K562 (cell line): ENCODE measurements around the gene IL20. TPM values are rescaled to one million over a fixed set of nuclear protein-coding genes. Genes with fewer than 3 reads are reported as not detected.

Source experiments
- ATAC-seq: fragments of 200-7000 bp; cut with Tn5 transposase; 3 replicates; pipeline ENCODE4 v1.9.1; 2020; ENCODE audit warnings: moderate library complexity
- BruUV-seq: library from RNA; stranded (reverse); fragments of 400-500 nt; replicated peaks from 2 replicates; lab custom pipeline; 2021; lab: Mats Ljungman, UMichigan
- CTCF ChIA-PET: fragments of 300-600 bp; formaldehyde crosslinking; extraction: SDS; loops from one replicate; lab custom pipeline; 2021; ENCODE audit warnings: low intra/inter-chr PET ratio; lab: Yijun Ruan, JAX
- POLR2A ChIA-PET: fragments of 300-600, 350-650 bp; sonication (Branson Sonifier 250); formaldehyde crosslinking; extraction: SDS; loops from one replicate; lab custom pipeline; 2021; ENCODE audit warnings: antibody characterized with exemption, inconsistent platforms; lab: Yijun Ruan, JAX
- DNase-seq, 4 experiments: peaks; one replicate each; pipeline versions ENCODE4 v3.0.0 to v3.0.0-alpha.2; 2011 to 2018; ENCODE audit warnings: low spot score in 3 of 4, mixed read lengths in 3 of 4; ENCODE audit errors: extremely low read depth in 1 of 4
- FAIRE-seq: peaks from 2 replicates; lab custom pipeline; 2011; peaks lifted over from hg19 to GRCh38; lab: Jason Lieb, UNC
- H2AFZ ChIP-seq: 2 replicates; pipeline ENCODE4 v1.6.0; 2011; ENCODE audit warnings: low read depth, low read length, control low read depth, inconsistent platforms
- H3K27ac ChIP-seq: fragments of 200-600 bp; 3 replicates; pipeline ENCODE4 v1.8.0; 2011; ENCODE audit warnings: low read depth, mild to moderate bottlenecking, control low read depth, inconsistent platforms, low read length, moderate library complexity, mixed read lengths; ENCODE audit errors: extremely low read depth
- H3K27me3 ChIP-seq, 2 experiments: fragments of 300-600 bp in 1 of 2; 2 replicates in 1 of 2; 3 replicates in 1 of 2; pipeline versions ENCODE4 v1.6.0 to v1.8.0; 2011; ENCODE audit warnings: inconsistent platforms in 2 of 2, low read length in 2 of 2, mild to moderate bottlenecking in 1 of 2, mixed read lengths in 1 of 2, moderate library complexity in 1 of 2; ENCODE audit not compliant: control insufficient read depth in 2 of 2, insufficient read depth in 2 of 2
- H3K36me3 ChIP-seq: fragments of 300-600 bp; 3 replicates; pipeline ENCODE4 v1.8.0; 2011; ENCODE audit warnings: mild to moderate bottlenecking, low read length, inconsistent platforms; ENCODE audit not compliant: control insufficient read depth, insufficient read depth
- H3K4me1 ChIP-seq, 2 experiments: fragments of 200-600 bp in 1 of 2; replicated peaks in 1 of 2; 2 replicates in 1 of 2; 3 replicates in 1 of 2; pipeline versions ENCODE4 v1.5.1 to v1.8.0; 2011; ENCODE audit warnings: inconsistent platforms in 2 of 2, low read length in 2 of 2, mild to moderate bottlenecking in 1 of 2, mixed read lengths in 1 of 2, moderate library complexity in 1 of 2; ENCODE audit not compliant: control insufficient read depth in 2 of 2, insufficient read depth in 2 of 2
- H3K4me2 ChIP-seq: 2 replicates; pipeline ENCODE4 v1.6.1; 2011; ENCODE audit warnings: low read length, control low read depth, inconsistent platforms, mixed read lengths; ENCODE audit not compliant: insufficient read depth
- H3K4me3 ChIP-seq: fragments of 200-600 bp; sonication (generic), shearing (Covaris generic); 2 replicates; pipeline ENCODE4 v1.5.1; 2016; ENCODE audit warnings: control low read depth, inconsistent platforms
- H3K79me2 ChIP-seq: fragments of 200-600 bp; 3 replicates; pipeline ENCODE4 v1.8.0; 2011; ENCODE audit warnings: low read length, inconsistent platforms; ENCODE audit not compliant: control insufficient read depth, insufficient read depth
- H3K9ac ChIP-seq, 2 experiments: 2 replicates each; pipeline versions ENCODE4 v1.6.0 to v1.6.1; 2011; ENCODE audit warnings: low read depth in 2 of 2, low read length in 2 of 2, control low read depth in 1 of 2, inconsistent platforms in 1 of 2, mild to moderate bottlenecking in 1 of 2, mixed read lengths in 1 of 2; ENCODE audit not compliant: insufficient read depth in 1 of 2
- H3K9me1 ChIP-seq: one replicate; pipeline ENCODE4 v1.6.0; 2011; ENCODE audit warnings: inconsistent platforms, mild to moderate bottlenecking, low read length, moderate library complexity; ENCODE audit not compliant: control insufficient read depth, insufficient read depth
- H3K9me3 ChIP-seq: replicated peaks from 2 replicates; pipeline ENCODE4 v1.5.1; 2011; ENCODE audit warnings: low read depth, low read length, inconsistent platforms; ENCODE audit not compliant: control insufficient read depth, insufficient read depth
- H4K20me1 ChIP-seq: replicated peaks from 2 replicates; pipeline ENCODE4 v1.6.1; 2011; ENCODE audit warnings: low read length, inconsistent platforms, mixed read lengths; ENCODE audit not compliant: control insufficient read depth, insufficient read depth
- BRD9 ChIP-seq: fragments of 450-650 bp; IDR thresholded peaks from 2 replicates; pipeline ENCODE4 v1.6.1; 2018; ENCODE audit warnings: low read depth; ENCODE audit not compliant: partially characterized antibody
- CBFA2T3 ChIP-seq: fragments of 450-650 bp; IDR thresholded peaks from 2 replicates; pipeline ENCODE4 v1.6.1; 2017
- CHCHD3 ChIP-seq: fragments of 250-450 bp; sonication (Bioruptor Pico); IDR thresholded peaks from 2 replicates; pipeline ENCODE4 v2.1.2; 2022; ENCODE audit warnings: mild to moderate bottlenecking
- CHD2 ChIP-seq: IDR thresholded peaks from 2 replicates; pipeline ENCODE4 v1.6.1; 2011; ENCODE audit warnings: low read depth, low read length
- CXXC5 ChIP-seq: fragments of 250-450 bp; sonication (Bioruptor Pico); IDR thresholded peaks from 2 replicates; pipeline ENCODE4 v1.8.0; 2022; ENCODE audit warnings: inconsistent platforms, mild to moderate bottlenecking, moderate library complexity
- FOS ChIP-seq: IDR thresholded peaks from 3 replicates; pipeline ENCODE4 v1.6.1; 2011; ENCODE audit not compliant: insufficient read length; ENCODE audit errors: extremely low read depth
- HDAC2 ChIP-seq: fragments of 450-650 bp; IDR thresholded peaks from 2 replicates; pipeline ENCODE4 v1.6.1; 2016; ENCODE audit warnings: mild to moderate bottlenecking
- HLTF ChIP-seq: fragments of 450-650 bp; IDR thresholded peaks from 2 replicates; pipeline ENCODE4 v1.6.1; 2016
- MCM7 ChIP-seq, 2 experiments: fragments of 450-650 bp; IDR thresholded peaks; 2 replicates each; pipeline ENCODE4 v1.6.1; 2016 to 2018
- MTA3 ChIP-seq: fragments of 450-650 bp; formaldehyde crosslinking; IDR thresholded peaks from 2 replicates; pipeline ENCODE4 v1.6.1; 2017; ENCODE audit warnings: mild to moderate bottlenecking, borderline replicate concordance
- NELFE ChIP-seq: IDR thresholded peaks from 2 replicates; pipeline ENCODE4 v1.6.1; 2011; ENCODE audit warnings: mild to moderate bottlenecking; ENCODE audit not compliant: insufficient read depth, insufficient read length
- STAT5A ChIP-seq: IDR thresholded peaks from 2 replicates; pipeline ENCODE4 v1.6.1; 2012; ENCODE audit warnings: low read length, inconsistent platforms, borderline replicate concordance
- WGBS: fragments of 100-300 bp; shearing (Covaris generic); methylation state at CpG from one replicate; pipeline ENCODE4 v1.1.6; 2016; ENCODE audit warnings: low coverage, mixed read lengths; ENCODE audit not compliant: insufficient coverage; ENCODE audit errors: missing lambda C conversion rate; 5-methylcytosine and 5-hydroxymethylcytosine counted together
- in situ Hi-C: fragments of 300-500 bp; cut with MboI; formaldehyde crosslinking; loops from 4 replicates; pipeline ENCODE4 v1.15.0; 2018; ENCODE audit warnings: inconsistent platforms, mixed read lengths
- intact Hi-C: fragments of 100-400 bp; cut with micrococcal nuclease; formaldehyde crosslinking; loops from 2 replicates; pipeline ENCODE4 v1.14.2; 2022
- polyA plus RNA-seq, 8 experiments: library from polyadenylated mRNA; depleted of rRNA in 4 of 8; stranded (reverse) in 5 of 8; unstranded in 3 of 8; fragments of >200 nt; fragmentation: Nextera tagmentation in 2 of 8; fragmentation: Illumina TruSeq in 1 of 8; extraction: Ambion mirVana in 2 of 8; extraction: Trizol in 1 of 8; gene quantifications; 2 replicates each; pipeline versions ENCODE4 v1.2.1 to v1.2.3, GENCODE V29; 2011 to 2014; ENCODE audit warnings: inconsistent platforms in 1 of 8, missing spikeins in 1 of 8
- total RNA-seq, 7 experiments: library from RNA; depleted of rRNA in 6 of 7; stranded (reverse); fragments of >200 nt in 6 of 7; fragmentation: Illumina TruSeq in 2 of 7; extraction: Trizol in 2 of 7; gene quantifications; 2 replicates each; pipeline versions ENCODE4 v1.2.1 to v1.2.3, GENCODE V29; 2011 to 2021; ENCODE audit warnings: low replicate concordance in 1 of 7

IL20 gene
- total and polyA plus RNA-seq, 9 of the 15 experiments (the other 6 are each of a cell fraction or from before 2014, with no cell fraction given), result not detected

- H3K4me2 ChIP-seq, result no peak overlapping the region
- H3K4me1 ChIP-seq, result no peaks in the 10 kb centered on the region
- H3K36me3 ChIP-seq, result no peaks in the 10 kb centered on the region
- ATAC-seq, result no peak
- H4K20me1 ChIP-seq, result no peaks in the 10 kb centered on the region
- TF ChIP-seq MTA3, result no peak
- TF ChIP-seq HDAC2, result no peak
- no peak for TF ChIP-seq MCM7 (IDR thresholded peaks at IDR 0.05)
- TF ChIP-seq CHD2, result no peak
- TF ChIP-seq CBFA2T3, result no peak
- TF ChIP-seq CXXC5 (CRISPR knock-in tag), result no peak
- no peak for TF ChIP-seq CHCHD3 (CRISPR knock-in tag)
- no peak for TF ChIP-seq STAT5A
- TF ChIP-seq HLTF, result no peak
- no peak for TF ChIP-seq NELFE
- TF ChIP-seq FOS, result no peak
- TF ChIP-seq BRD9, result no peak
- no peaks in the 10 kb centered on the region for H3K9me3 ChIP-seq
- intact Hi-C loops, result no loop called here
- H3K4me3 ChIP-seq, result no peak overlapping the region
- no peaks in the 10 kb centered on the region for H3K9me1 ChIP-seq
- peaks cover 13 to 14% of the 10 kb centered on the region in 2 experiments; a peak in 4 of 5 replicates for H3K27me3 ChIP-seq
- WGBS, result 0% methylated on average over 2 of the region's 2 CpGs
- in situ Hi-C loops, result no loop called here
- ChIA-PET CTCF (interaction anchor here (0.6 kb wide), 1 partner anchor 12 kb away, joined by 3 read pairs; no protein-coding TSS in a partner anchor), POLR2A (interaction anchor here (0.6 to 1.5 kb wide), 7 partner anchors 9 to 427 kb away, joined by 3 to 6 read pairs (median 3); no protein-coding TSS in a partner anchor)
- FAIRE-seq, result no peak
- no peaks in the 10 kb centered on the region for H3K79me2 ChIP-seq
- no peak for DNase-seq
- no peak overlapping the region for H3K27ac ChIP-seq
- H3K9ac ChIP-seq, result no peak overlapping the region
- BruUV-seq, result no TSS peak
- H2AFZ ChIP-seq, result no peak overlapping the region
Measured at GRCh38 chr1:206883876-206884275, 18.5 kb downstream of the IL20 start.
